ENCODE measurements around the gene DGKK.
"Not testable (repeated sequence)": the region's sequence is repeated elsewhere in the genome, so short reads cannot be mapped to it uniquely, and the experiment has no call there.

The DGKK gene

GRCh38 chrX:50431623-50432022 is 39.0 kb downstream of the DGKK start:
- no peak for DNase-seq (ENCODE audit: low read depth)

GRCh38 chrX:50430917-50431575 is 39.6 kb downstream of the DGKK start:
- DNase-seq (ENCODE audit: low read depth): no peak

- DNase-seq (ENCODE audit: low read depth): no peak
Observed at GRCh38 chrX:50428174-50428573, 42.5 kb downstream of the DGKK start.

GRCh38 chrX:50407976-50408375 is 62.6 kb downstream of the DGKK start:
- no peak for DNase-seq (ENCODE audit: low read depth)

- no peak for DNase-seq (ENCODE audit: low read depth)
Observed at GRCh38 chrX:50403903-50404302, 66.7 kb downstream of the DGKK start.

GRCh38 chrX:50402886-50403285 is 67.7 kb downstream of the DGKK start:
- no peak for DNase-seq (ENCODE audit: low read depth)

- no peak for DNase-seq (ENCODE audit: low read depth)
Observed at GRCh38 chrX:50393902-50394301, 76.7 kb downstream of the DGKK start.

- no peak for DNase-seq (ENCODE audit: low read depth)
Observed at GRCh38 chrX:50386520-50386919, 84.1 kb downstream of the DGKK start.

- no peak for DNase-seq (ENCODE audit: low read depth)
Observed at GRCh38 chrX:50381729-50382415, 88.8 kb downstream of the DGKK start.

- DNase-seq (ENCODE audit: low read depth): no peak
Observed at GRCh38 chrX:50375481-50376267, 95.0 kb downstream of the DGKK start.

GRCh38 chrX:50372966-50373365 is 97.7 kb downstream of the DGKK start:
- no peak for DNase-seq (ENCODE audit: low read depth)

GRCh38 chrX:50343917-50344316 is 126.7 kb downstream of the DGKK start:
- no peak for DNase-seq (ENCODE audit: low read depth)

- DNase-seq (ENCODE audit: low read depth): no peak
Observed at GRCh38 chrX:50333308-50333707, 137.3 kb downstream of the DGKK start.

GRCh38 chrX:50332668-50333067 is 138.0 kb downstream of the DGKK start:
- DNase-seq (ENCODE audit: low read depth): not testable (repeated sequence)

- no peak for DNase-seq (ENCODE audit: low read depth)
Observed at GRCh38 chrX:50327235-50327634, 143.4 kb downstream of the DGKK start.
